ENCODE results near the gene NCAM1.
A peak's percentile ranks its signal among the peaks of the same experiment; 100 is the strongest.
"Not testable (repeated sequence)": the region's sequence is repeated elsewhere in the genome, so short reads cannot be mapped to it uniquely, and the experiment has no call there.

NCAM1 gene

DNA sequence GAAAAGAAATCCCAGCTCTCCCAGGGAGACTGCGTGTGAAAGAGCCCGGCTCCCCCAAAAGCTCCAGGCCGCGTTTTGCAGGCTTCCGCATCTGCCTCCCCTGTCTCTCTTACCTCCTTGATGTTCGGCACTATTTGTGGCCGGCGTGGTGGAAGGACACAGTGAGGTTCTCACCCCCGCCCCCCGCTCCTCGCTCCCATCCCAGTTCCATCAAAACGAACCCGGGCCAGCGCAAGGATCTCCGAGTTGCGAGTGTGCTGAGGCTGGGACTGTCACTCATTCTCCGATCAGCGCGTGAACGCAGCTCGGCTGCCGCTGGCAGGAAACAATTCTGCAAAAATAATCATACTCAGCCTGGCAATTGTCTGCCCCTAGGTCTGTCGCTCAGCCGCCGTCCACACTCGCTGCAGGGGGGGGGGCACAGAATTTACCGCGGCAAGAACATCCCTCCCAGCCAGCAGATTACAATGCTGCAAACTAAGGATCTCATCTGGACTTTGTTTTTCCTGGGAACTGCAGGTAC, at the start of gene NCAM1:
NCAM1 (plus strand) TSS at position 275 of the 523 bp plus-strand sequence.
- peak; percentile 96 for DNase-seq

DNA sequence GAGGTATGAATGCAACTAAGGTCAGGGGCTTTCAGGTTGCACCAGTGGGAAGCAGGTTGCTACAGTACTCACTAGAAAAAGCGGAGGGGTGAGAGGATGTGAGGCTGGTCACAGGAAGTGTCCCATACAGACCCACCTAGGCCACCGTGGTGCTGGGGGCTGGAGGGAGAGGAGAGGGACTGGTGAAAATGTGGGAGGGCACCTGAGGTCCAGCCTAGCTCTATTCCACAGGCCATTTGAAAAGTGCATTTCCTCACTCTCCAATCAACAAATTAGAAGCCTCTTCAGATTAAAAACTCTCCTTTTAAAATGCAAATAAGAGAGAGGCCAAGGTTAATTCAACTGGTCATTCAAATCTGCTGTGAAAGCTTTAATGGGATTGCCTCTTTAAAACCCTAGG, 38.6 kb upstream of the NCAM1 start:
- DNase-seq: peak; percentile 31

GRCh38 chr11:112924836-112925235, 36.4 kb upstream of the NCAM1 start:
- not testable (repeated sequence) for DNase-seq

GRCh38 chr11:112925516-112926310, 35.5 kb upstream of the NCAM1 start:
- DNase-seq: no peak

DNA sequence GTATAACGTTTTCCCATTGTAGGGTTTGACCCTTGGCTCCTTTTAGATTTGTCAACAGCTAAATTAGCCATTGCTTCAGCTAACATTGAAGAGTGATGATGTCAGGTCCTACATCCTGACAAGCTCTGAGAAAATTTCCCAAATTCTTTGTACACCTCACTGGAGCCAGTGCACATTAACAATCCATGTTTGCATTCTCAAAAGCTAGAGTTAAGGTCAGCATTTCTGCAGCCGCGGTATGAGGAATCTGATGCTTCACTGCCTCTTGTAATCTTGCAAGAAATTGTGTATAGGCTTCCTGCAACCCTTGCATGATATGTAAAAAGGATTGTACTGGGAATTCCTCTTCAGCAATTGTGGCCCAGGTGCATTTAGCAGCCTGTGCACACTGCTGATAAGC, 33.1 kb upstream of the NCAM1 start:
- no peak for DNase-seq

GRCh38 chr11:112929432-112929831, 31.8 kb upstream of the NCAM1 start:
- DNase-seq: no peak

DNA sequence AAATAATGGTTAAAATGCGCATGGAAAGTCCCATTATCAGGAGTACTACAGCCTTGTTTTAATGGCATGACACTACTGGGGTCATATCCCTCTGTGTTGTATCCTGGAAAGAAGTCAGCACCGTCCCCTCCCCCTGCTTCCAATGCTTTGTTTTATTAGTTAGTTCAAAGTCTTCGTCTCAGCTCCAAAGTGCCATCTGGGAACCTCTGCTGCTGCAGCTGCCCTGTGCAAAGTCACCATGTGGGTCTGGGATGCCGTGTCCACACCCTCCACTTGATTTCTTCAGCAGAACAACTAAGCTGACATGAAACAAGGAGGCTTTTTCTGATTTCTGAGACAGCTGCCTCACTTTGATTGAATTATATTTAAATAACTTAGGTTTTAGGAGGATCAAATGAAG, 29.5 kb upstream of the NCAM1 start:
- no peak for DNase-seq

GRCh38 chr11:112932593-112932992, 28.6 kb upstream of the NCAM1 start:
- no peak for DNase-seq

DNA sequence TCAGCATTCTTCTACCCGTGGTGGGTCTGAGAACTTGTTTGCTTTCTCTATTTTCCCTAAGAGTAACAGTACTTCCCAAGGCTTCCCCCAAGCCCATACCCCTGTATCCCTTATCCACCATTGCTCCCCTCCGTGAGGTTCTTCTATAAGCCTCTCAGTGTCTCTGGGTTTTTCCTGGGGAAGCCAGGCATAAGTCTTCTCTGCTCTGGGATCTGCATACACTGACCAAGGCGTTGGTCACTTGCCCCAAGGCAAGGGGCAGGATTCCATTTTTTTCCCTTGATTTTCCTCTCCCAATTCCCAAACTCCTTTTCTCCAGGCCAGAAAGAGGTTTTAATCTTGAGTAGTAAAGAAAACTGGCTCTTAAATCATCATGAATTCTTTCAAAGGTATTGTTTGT, 27.2 kb upstream of the NCAM1 start:
- DNase-seq: no peak

- DNase-seq: no peak
Observed at GRCh38 chr11:112941104-112941503, 20.1 kb upstream of the NCAM1 start.

- DNase-seq: no peak
Observed at GRCh38 chr11:112942966-112943643, 18.1 kb upstream of the NCAM1 start.

DNA sequence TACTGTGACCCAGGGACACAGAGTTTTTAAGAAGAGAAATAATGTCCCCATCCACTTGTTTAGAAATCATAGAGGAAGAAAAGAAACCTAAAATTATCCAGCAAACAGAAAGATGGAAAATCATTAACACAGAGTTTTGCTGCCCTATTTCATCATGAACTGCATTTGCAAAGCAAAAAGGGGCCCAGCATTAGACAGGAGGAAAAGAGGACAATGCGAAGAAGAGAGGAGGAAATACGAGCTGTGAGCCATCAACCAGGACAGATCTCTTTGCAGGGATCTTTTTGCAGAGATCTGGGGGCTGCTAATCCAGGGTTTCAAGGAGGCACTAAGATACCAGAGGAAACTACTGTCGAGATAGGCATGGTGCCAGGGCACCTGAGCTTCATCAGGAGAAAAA, 14.4 kb upstream of the NCAM1 start:
- no peak for DNase-seq

GRCh38 chr11:112949781-112950575, 11.2 kb upstream of the NCAM1 start:
- no peak for DNase-seq

DNA sequence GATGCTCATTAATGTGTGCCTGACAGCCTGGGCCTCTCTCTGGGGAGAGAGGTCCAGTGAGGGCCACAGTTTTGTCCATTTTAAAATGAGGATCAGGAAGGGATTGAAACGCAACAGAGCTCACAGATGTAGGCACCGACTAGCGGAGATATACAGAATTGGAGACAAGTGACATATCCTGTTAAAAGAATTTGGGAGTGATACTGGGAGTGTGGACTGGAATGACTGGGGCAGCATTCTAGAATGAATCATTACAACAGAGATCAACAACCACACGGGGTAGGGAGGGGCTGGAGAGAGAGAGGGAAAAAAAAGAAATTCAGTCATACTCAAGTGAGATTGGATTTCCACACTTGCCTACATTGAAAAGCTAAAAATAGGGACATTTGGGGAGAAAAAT, 2.5 kb upstream of the NCAM1 start:
- DNase-seq: no peak

DNA sequence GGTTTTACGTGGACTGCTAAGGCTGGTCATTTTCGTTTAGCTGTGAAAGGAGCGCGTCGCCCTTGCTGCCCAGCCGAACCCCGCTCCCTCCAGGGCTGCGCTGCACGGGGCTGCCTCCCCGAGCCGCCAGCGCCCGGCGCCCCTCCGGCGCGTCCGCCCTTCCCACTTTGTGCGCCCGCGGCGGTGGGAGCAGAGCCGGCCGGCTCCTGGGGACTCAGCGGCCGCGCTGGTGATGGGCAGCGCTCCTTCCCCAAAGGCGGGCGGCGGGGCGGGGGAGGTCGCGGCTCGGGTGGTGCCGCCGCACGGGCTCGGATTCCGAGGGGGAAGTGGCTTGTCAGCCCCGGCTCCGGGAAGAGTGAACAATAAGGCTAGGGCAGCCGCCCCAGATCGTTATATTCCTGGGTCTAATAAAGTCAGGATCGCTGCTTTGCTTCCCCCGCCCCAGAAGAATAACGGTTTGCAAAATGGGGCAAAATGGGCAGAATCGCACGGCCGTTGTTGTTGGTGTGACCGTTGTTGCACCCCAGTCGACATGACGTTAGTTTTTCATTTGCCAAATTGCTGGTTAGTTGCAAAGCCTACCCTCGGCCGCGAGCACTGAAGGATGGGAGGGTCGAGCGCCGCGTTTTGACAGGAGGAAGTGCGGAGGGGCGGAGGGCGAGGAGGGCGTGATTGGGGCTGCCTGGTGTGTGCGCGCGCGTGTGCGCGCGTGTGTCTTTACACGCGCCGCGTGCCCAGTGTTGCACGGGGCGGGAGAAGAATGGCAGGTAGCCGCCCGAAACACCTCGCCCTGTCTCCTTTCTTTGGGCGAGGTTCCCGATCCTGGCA, 745 bp downstream of the NCAM1 start:
- peak; percentile 70 for DNase-seq

GRCh38 chr11:112962579-112963367, 1.6 kb downstream of the NCAM1 start:
- DNase-seq: peak; percentile 90

DNA sequence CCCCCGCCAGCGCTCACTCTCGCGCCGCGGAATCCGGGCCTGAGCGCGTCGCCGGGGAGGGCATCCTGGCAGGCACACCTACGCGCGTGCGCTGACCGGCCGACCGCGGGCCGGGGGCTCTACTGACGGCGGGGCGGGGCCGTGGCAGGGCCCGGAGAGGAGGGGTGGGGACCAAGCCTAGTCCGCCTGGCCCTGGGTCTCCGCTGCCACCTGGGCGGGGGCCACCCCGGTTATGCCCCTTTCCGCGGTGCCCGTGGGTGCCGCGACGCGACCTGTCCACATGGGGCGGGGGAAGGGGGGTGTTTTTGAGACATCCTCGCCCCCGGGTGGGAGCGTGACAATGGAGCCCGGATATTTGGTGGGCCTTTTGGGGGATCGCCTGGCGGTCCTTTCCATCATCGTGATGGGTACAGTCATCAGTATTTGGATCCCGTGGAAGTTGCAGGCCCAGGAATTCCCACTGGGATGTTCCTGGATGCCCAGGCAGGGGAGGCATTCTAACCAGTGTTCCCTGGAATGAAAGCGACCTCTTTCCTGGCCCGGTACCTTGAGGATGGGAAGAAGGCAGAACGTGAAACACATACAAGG, 2.2 kb downstream of the NCAM1 start:
- DNase-seq: peak; percentile 82

DNA sequence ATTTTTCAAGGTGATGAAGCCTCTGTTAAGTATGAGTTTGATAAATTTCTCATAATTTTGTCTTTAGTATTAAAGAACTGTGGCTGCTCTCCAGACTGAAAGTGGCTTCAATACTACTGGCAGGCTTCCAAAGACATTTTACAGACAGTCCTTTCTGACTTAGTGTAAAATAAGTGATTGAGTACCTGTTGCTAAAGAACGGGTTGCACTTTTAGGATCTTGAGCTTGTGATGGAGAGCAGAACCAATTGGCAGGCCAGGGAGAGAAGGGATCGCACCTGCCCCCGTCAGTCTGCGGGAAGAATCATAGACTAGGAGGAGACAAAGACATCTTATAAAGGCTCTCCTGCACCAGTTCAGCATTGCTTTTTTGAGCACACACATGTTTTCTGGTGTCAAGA, 4.4 kb downstream of the NCAM1 start:
- peak; percentile 15 for DNase-seq

- no peak for DNase-seq
Observed at GRCh38 chr11:112966561-112966960, 5.3 kb downstream of the NCAM1 start.

GRCh38 chr11:112967082-112967481, 5.9 kb downstream of the NCAM1 start:
- DNase-seq: peak; percentile 39
